Uterus (tissue), 2 donors: ENCODE data around the gene LIF.

Experiments
- POLR2A ChIP-seq, 2 donors: fragments of 450-650 bp; IDR thresholded peaks; one replicate each; pipeline ENCODE4 v1.6.1; 2016; ENCODE audit warnings: antibody characterized with exemption in 2 of 2, mild to moderate bottlenecking in 1 of 2, moderate library complexity in 1 of 2
- TF ChIP-seq, protein P1 (sequence below), 4 experiments: fragments of 200-600 bp in 2 of 4; fragments of 450-650 bp in 2 of 4; sonication (generic) in 2 of 4; IDR thresholded peaks; one replicate each; pipeline ENCODE4 v1.5.1; 2016 to 2019; ENCODE audit warnings: antibody characterized with exemption in 4 of 4, mild to moderate bottlenecking in 2 of 4, moderate library complexity in 1 of 4

- TF ChIP-seq, protein P1, sequence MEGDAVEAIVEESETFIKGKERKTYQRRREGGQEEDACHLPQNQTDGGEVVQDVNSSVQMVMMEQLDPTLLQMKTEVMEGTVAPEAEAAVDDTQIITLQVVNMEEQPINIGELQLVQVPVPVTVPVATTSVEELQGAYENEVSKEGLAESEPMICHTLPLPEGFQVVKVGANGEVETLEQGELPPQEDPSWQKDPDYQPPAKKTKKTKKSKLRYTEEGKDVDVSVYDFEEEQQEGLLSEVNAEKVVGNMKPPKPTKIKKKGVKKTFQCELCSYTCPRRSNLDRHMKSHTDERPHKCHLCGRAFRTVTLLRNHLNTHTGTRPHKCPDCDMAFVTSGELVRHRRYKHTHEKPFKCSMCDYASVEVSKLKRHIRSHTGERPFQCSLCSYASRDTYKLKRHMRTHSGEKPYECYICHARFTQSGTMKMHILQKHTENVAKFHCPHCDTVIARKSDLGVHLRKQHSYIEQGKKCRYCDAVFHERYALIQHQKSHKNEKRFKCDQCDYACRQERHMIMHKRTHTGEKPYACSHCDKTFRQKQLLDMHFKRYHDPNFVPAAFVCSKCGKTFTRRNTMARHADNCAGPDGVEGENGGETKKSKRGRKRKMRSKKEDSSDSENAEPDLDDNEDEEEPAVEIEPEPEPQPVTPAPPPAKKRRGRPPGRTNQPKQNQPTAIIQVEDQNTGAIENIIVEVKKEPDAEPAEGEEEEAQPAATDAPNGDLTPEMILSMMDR (IDR thresholded peaks at IDR 0.05), result no peak
- TF ChIP-seq POLR2A (IDR thresholded peaks at IDR 0.05), result no peak
Measured at GRCh38 chr22:30250039-30250565, 3.5 kb upstream of the LIF start.
